ENCODE data around the gene SERPINI2.

Gene SERPINI2

GRCh38 chr3:167481164-167481563, 7.3 kb upstream of the SERPINI2 start:
- H3K27me3 ChIP-seq (ENCODE audit: insufficient read depth, poor library complexity, severe bottlenecking): no peaks in the 10 kb centered on the region
- TF ChIP-seq SPI1 (IDR thresholded peaks at IDR 0.05; ENCODE audit: borderline replicate concordance, low read depth) (peak; percentile 82), GABPA (IDR thresholded peaks at IDR 0.05; ENCODE audit: low read depth) (no peak), POLR2AphosphoS5 (IDR thresholded peaks at IDR 0.05; ENCODE audit: low read depth) (no peak), CTCF (IDR thresholded peaks at IDR 0.05; ENCODE audit: insufficient read depth, low read length) (no peak), REST (IDR thresholded peaks at IDR 0.05; ENCODE audit: insufficient replicate concordance, low read depth) (no peak)
- DNase-seq (ENCODE audit: low read depth in 1 of 2, low spot score in 1 of 2): peak in 1 of 2 experiments; percentile 44
- H3K4me3 ChIP-seq (replicated peaks; ENCODE audit: insufficient read depth, low read length): no peak overlapping the region
- peak overlapping the region; percentile 12 for H3K27ac ChIP-seq (replicated peaks)

GRCh38 chr3:167480748-167481147, 6.9 kb upstream of the SERPINI2 start:
- Histone ChIP-seq H3K27ac (replicated peaks) (peak overlapping the region; percentile 12), H3K4me3 (replicated peaks; ENCODE audit: insufficient read depth, low read length) (no peak overlapping the region), H3K27me3 (ENCODE audit: insufficient read depth, poor library complexity, severe bottlenecking) (no peaks in the 10 kb centered on the region)
- no peak for TF ChIP-seq POLR2AphosphoS5 (IDR thresholded peaks at IDR 0.05; ENCODE audit: low read depth)
- no peak for TF ChIP-seq GABPA (IDR thresholded peaks at IDR 0.05; ENCODE audit: low read depth)
- no peak for TF ChIP-seq CTCF (IDR thresholded peaks at IDR 0.05; ENCODE audit: insufficient read depth, low read length)
- no peak for TF ChIP-seq REST (IDR thresholded peaks at IDR 0.05; ENCODE audit: insufficient replicate concordance, low read depth)
- TF ChIP-seq SPI1 (IDR thresholded peaks at IDR 0.05; ENCODE audit: borderline replicate concordance, low read depth): no peak
- DNase-seq (ENCODE audit: low read depth in 1 of 2, low spot score in 1 of 2): peak in 1 of 2 experiments; percentile 14

- TF ChIP-seq REST (IDR thresholded peaks at IDR 0.05; ENCODE audit: insufficient replicate concordance, low read depth): no peak
- no peak for TF ChIP-seq SPI1 (IDR thresholded peaks at IDR 0.05; ENCODE audit: borderline replicate concordance, low read depth)
- no peak for TF ChIP-seq CTCF (IDR thresholded peaks at IDR 0.05; ENCODE audit: insufficient read depth, low read length)
- no peak for TF ChIP-seq GABPA (IDR thresholded peaks at IDR 0.05; ENCODE audit: low read depth)
- TF ChIP-seq POLR2AphosphoS5 (IDR thresholded peaks at IDR 0.05; ENCODE audit: low read depth): no peak
- Histone ChIP-seq H3K27me3 (ENCODE audit: insufficient read depth, poor library complexity, severe bottlenecking) (no peaks in the 10 kb centered on the region), H3K27ac (replicated peaks) (no peak overlapping the region)
Measured at GRCh38 chr3:167469381-167469780, 4.5 kb downstream of the SERPINI2 start.

More at GRCh38 chr3:167469381-167469780, 4.5 kb downstream of the SERPINI2 start:
- no peak overlapping the region for H3K4me3 ChIP-seq (replicated peaks; ENCODE audit: insufficient read depth, low read length)
- no peak for DNase-seq (ENCODE audit: low read depth in 1 of 2, low spot score in 1 of 2)

All from HL-60 (cell line).